ENCODE data around the gene TNIK. TPM values are rescaled to one million over a fixed set of nuclear protein-coding genes. Genes with fewer than 3 reads are reported as not detected.

The TNIK gene
- total and polyA plus RNA-seq, 2 of the 13 experiments (the other 11 are each of a cell fraction or from before 2014, with no cell fraction given), result 0.15 to 0.22 TPM

GRCh38 chr3:171465763-171466162 lies 5.6 kb upstream of the TNIK start (continued):
- TF ChIP-seq PATZ1 (CRISPR knock-in tag; IDR thresholded peaks at IDR 0.05), result no peak
- TF ChIP-seq KDM3A (CRISPR knock-in tag; IDR thresholded peaks at IDR 0.05; ENCODE audit: low read depth), result no peak
- TF ChIP-seq HIVEP1 (CRISPR knock-in tag; IDR thresholded peaks at IDR 0.05), result no peak
- no peak for TF ChIP-seq ZNF775 (CRISPR knock-in tag; IDR thresholded peaks at IDR 0.05; ENCODE audit: borderline replicate concordance)
- TF ChIP-seq DPF2 (CRISPR knock-in tag; IDR thresholded peaks at IDR 0.05; ENCODE audit: borderline replicate concordance, low read depth), result no peak

GRCh38 chr3:171464462-171464861 lies 4.3 kb upstream of the TNIK start:
- no peak for FAIRE-seq
- Histone ChIP-seq H4K20me1 (ENCODE audit: insufficient read depth, low read length) (no peaks in the 10 kb centered on the region), H3K4me2 (ENCODE audit: low read depth, low read length) (no peak overlapping the region), H3K9ac (ENCODE audit: insufficient read depth, low read depth, low read length) (no peak overlapping the region), H3K27me3 (ENCODE audit: control insufficient read depth in 1 of 2, insufficient read depth in 2 of 2, low read length in 2 of 2) (peaks cover 3 to 29% of the 10 kb centered on the region in 2 experiments; a peak in 4 of 5 replicates), H3K4me3 (replicated peaks in 1 of 3; ENCODE audit: insufficient read depth in 1 of 3, low read depth in 2 of 3, low read length in 3 of 3) (no peak overlapping the region), H3K27ac (ENCODE audit: extremely low read length, insufficient read depth, low read length) (no peak overlapping the region), H2AFZ (ENCODE audit: low read length) (no peak overlapping the region), H3K4me1 (ENCODE audit: insufficient read depth, low read length) (peaks cover 18% of the 10 kb centered on the region), H3K9me3 (ENCODE audit: low read length) (no peaks in the 10 kb centered on the region), H3K79me2 (ENCODE audit: insufficient read depth, low read length) (no peaks in the 10 kb centered on the region), H3K36me3 (replicated peaks in 1 of 2; ENCODE audit: control insufficient read depth in 1 of 2, insufficient read depth in 2 of 2, low read length in 2 of 2) (no peaks in the 10 kb centered on the region)
- POLR2A ChIA-PET, result no interaction called here
- intact Hi-C loops (cut with micrococcal nuclease; ENCODE audit: unreplicated experiment), result no loop called here
- CTCF ChIA-PET (ENCODE audit: low intra/inter-chr PET ratio, low total read pairs), result no interaction called here
- 53% methylated on average over 3 of the region's 3 CpGs for WGBS (ENCODE audit: low lambda C conversion rate)
- no peak for TF ChIP-seq ZNF20 (CRISPR knock-in tag; IDR thresholded peaks at IDR 0.05)
- no peak for TF ChIP-seq U2AF1 (optimal IDR thresholded peaks at IDR 0.05; ENCODE audit: low read depth, low read length)
- no peak for TF ChIP-seq HMGXB4 (CRISPR knock-in tag; IDR thresholded peaks at IDR 0.05; ENCODE audit: borderline replicate concordance in 1 of 2, low read depth in 1 of 2)
- no peak for TF ChIP-seq ZNF224 (CRISPR knock-in tag; IDR thresholded peaks at IDR 0.05)
- no peak for TF ChIP-seq FOXA1 (IDR thresholded peaks at IDR 0.05)
- no peak for TF ChIP-seq FOXA1 (CRISPR knock-in tag; IDR thresholded peaks at IDR 0.05)
- no peak for TF ChIP-seq KLF6 (CRISPR knock-in tag; IDR thresholded peaks at IDR 0.05)
- TF ChIP-seq ZNF138 (CRISPR knock-in tag; IDR thresholded peaks at IDR 0.05; ENCODE audit: low read depth), result no peak
- no peak for TF ChIP-seq MIXL1 (CRISPR knock-in tag; IDR thresholded peaks at IDR 0.05)
- TF ChIP-seq HIVEP1 (CRISPR knock-in tag; IDR thresholded peaks at IDR 0.05), result no peak
- TF ChIP-seq BHLHE40 (IDR thresholded peaks at IDR 0.05; ENCODE audit: low read length), result no peak
- no peak for TF ChIP-seq EED (CRISPR knock-in tag; IDR thresholded peaks at IDR 0.05)
- TF ChIP-seq PTBP1 (IDR thresholded peaks at IDR 0.05; ENCODE audit: low read depth, low read length, poor library complexity, severe bottlenecking), result no peak
- TF ChIP-seq GATAD1 (CRISPR knock-in tag; IDR thresholded peaks at IDR 0.05), result no peak
- TF ChIP-seq KDM5A (IDR thresholded peaks at IDR 0.05; ENCODE audit: borderline replicate concordance, low read length), result no peak
- TF ChIP-seq ZNF18 (CRISPR knock-in tag; IDR thresholded peaks at IDR 0.05; ENCODE audit: insufficient replicate concordance), result no peak
- no peak for TF ChIP-seq ZNF614 (CRISPR knock-in tag; IDR thresholded peaks at IDR 0.05; ENCODE audit: borderline replicate concordance)
- ATAC-seq, result no peak
- DNase-seq (ENCODE audit: low spot score), result no peak
- BruUV-seq (replicated peaks), result no TSS peak
- in situ Hi-C loops (cut with HindIII; ENCODE audit: extremely low pct_ligation_motif_present, low pct_unique_long_range_greater_than_20kb), result no loop called here

All from HepG2 (cell line).